BLaER1 treated with 17β-estradiol and CSF1 and Interleukin-3, amounts not matched to agents 10 nM and 100 nM (cell line): Measurements from ENCODE around the gene SHROOM3.
A peak's percentile ranks its signal among the peaks of the same experiment; 100 is the strongest.

Experiments
- H3K27ac ChIP-seq, 11 experiments: shearing (Covaris generic); formaldehyde crosslinking; 2 replicates each; pipeline ENCODE4 v1.8.1; 2022
- H3K27me3 ChIP-seq, 11 experiments: shearing (Covaris generic); formaldehyde crosslinking; 2 replicates each; pipeline ENCODE4 v1.8.1; 2022
- H3K36me3 ChIP-seq, 11 experiments: shearing (Covaris generic); formaldehyde crosslinking; 2 replicates each; pipeline ENCODE4 v1.8.1; 2022
- H3K4me1 ChIP-seq, 10 experiments: shearing (Covaris generic); formaldehyde crosslinking; 2 replicates each; pipeline ENCODE4 v1.8.1; 2022
- H3K4me2 ChIP-seq, 11 experiments: shearing (Covaris generic); formaldehyde crosslinking; 2 replicates each; pipeline ENCODE4 v1.8.1; 2022
- H3K4me3 ChIP-seq, 10 experiments: shearing (Covaris generic); formaldehyde crosslinking; 2 replicates each; pipeline ENCODE4 v1.8.1; 2022
- H3K9ac ChIP-seq, 11 experiments: shearing (Covaris generic); formaldehyde crosslinking; 2 replicates each; pipeline ENCODE4 v1.8.1; 2022
- H3K9me3 ChIP-seq, 11 experiments: shearing (Covaris generic); formaldehyde crosslinking; replicated peaks in 1 of 11; 2 replicates each; pipeline ENCODE4 v1.8.1; 2022
- H4K20me1 ChIP-seq, 11 experiments: shearing (Covaris generic); formaldehyde crosslinking; 2 replicates each; pipeline ENCODE4 v1.8.1; 2022
- Cebpa-rat ChIP-seq, 11 experiments: shearing (Covaris generic); IDR thresholded peaks; 2 replicates each; pipeline ENCODE4 v1.8.1; 2022

Gene SHROOM3

DNA sequence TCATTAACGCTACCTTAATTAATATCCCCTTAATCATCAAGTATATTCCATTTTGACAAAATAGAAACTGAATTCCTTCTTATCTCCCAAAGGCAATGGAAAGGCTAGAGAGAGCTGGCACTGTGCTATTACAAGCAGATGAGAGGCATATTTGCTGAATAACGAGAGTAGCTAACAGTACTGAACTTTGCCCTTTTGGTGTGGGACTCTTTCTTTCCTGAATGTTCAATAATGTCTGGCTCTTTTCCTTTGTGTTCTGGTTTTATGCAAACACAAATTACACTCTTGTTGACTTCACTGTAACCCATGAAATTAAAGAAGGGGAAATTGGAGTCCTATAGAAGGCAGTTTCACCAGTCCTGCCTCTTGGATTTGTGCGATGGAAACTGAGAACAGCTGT lies 63.5 kb downstream of the SHROOM3 start:
- H3K9ac ChIP-seq, result no peak overlapping the region
- H3K36me3 ChIP-seq, result no peaks in the 10 kb centered on the region
- no peaks in the 10 kb centered on the region for H4K20me1 ChIP-seq
- no peak for TF ChIP-seq Cebpa-rat (IDR thresholded peaks at IDR 0.05)
- no peak overlapping the region for H3K4me3 ChIP-seq
- H3K27ac ChIP-seq, result no peak overlapping the region
- H3K9me3 ChIP-seq, result no peaks in the 10 kb centered on the region
- H3K4me1 ChIP-seq, result peaks cover 0 to 14% (median 11%) of the 10 kb centered on the region in 10 experiments; a peak in 10 of 20 replicates
- no peak overlapping the region; a peak in 1 of 22 replicates for H3K4me2 ChIP-seq
- no peaks in the 10 kb centered on the region for H3K27me3 ChIP-seq

DNA sequence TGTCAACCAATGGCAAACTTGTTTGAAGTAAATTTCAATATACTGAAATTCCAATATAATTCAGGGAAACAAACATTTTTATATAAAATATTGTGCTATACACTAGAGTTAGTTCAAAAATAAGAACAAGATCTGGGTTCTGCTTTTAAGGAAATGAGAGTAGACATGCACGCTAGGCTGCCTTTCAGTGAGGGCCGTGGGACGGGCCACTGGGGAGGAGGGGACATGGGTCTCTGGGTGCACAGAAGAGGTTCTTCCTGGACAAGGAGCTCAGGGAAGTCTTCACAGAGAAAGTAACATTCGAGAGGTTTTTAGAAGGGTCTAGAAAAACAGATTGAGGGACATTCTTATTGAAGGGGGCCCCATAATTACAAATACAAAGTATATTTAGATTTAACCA lies 64.4 kb downstream of the SHROOM3 start:
- Histone ChIP-seq H3K9me3 (no peaks in the 10 kb centered on the region), H3K4me2 (peak overlapping the region in 8 of 11 experiments; percentile 1 to 65 (median 22); a peak in 10 of 22 replicates), H3K4me3 (no peak overlapping the region), H3K27me3 (no peaks in the 10 kb centered on the region), H3K36me3 (no peaks in the 10 kb centered on the region), H3K27ac (no peak overlapping the region), H3K9ac (no peak overlapping the region), H4K20me1 (no peaks in the 10 kb centered on the region), H3K4me1 (peaks cover 0 to 14% (median 11%) of the 10 kb centered on the region in 10 experiments; a peak in 10 of 20 replicates)
- no peak for TF ChIP-seq Cebpa-rat (IDR thresholded peaks at IDR 0.05)

DNA sequence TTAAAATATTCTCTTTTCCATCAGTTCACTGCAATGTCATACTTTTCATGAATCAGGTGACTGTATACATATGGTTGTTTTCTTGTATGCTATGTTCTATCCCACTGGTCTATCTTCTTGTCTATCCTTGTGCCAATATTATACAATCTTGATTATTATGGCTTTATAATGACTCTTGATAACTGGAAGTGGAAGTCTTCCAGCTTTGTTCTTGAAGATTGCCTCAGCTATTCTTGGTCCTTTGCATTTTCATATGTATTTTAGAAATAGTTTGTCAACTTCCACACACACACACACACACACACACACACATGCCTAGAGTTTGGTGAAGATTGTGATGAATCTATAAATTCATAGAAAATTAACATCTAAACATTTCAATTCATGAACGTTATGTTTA lies 67.9 kb downstream of the SHROOM3 start:
- Histone ChIP-seq H3K9me3 (no peaks in the 10 kb centered on the region), H3K9ac (no peak overlapping the region), H3K36me3 (no peaks in the 10 kb centered on the region), H3K4me2 (no peak overlapping the region), H4K20me1 (no peaks in the 10 kb centered on the region), H3K4me3 (no peak overlapping the region), H3K27me3 (no peaks in the 10 kb centered on the region), H3K4me1 (peaks cover 0 to 14% (median 11%) of the 10 kb centered on the region in 10 experiments; a peak in 10 of 20 replicates), H3K27ac (no peak overlapping the region)
- TF ChIP-seq Cebpa-rat (IDR thresholded peaks at IDR 0.05), result no peak

- H4K20me1 ChIP-seq, result no peaks in the 10 kb centered on the region
- H3K27ac ChIP-seq, result no peak overlapping the region
- H3K4me3 ChIP-seq, result no peak overlapping the region
- no peak overlapping the region for H3K4me2 ChIP-seq
- peaks cover 0 to 4% (median 3%) of the 10 kb centered on the region in 10 experiments; a peak in 8 of 20 replicates for H3K4me1 ChIP-seq
- no peak overlapping the region for H3K9ac ChIP-seq
- H3K36me3 ChIP-seq, result no peaks in the 10 kb centered on the region
- no peaks in the 10 kb centered on the region for H3K9me3 ChIP-seq
- H3K27me3 ChIP-seq, result no peaks in the 10 kb centered on the region
- TF ChIP-seq Cebpa-rat (IDR thresholded peaks at IDR 0.05), result no peak
Observed at GRCh38 chr4:76504613-76505465, 69.8 kb downstream of the SHROOM3 start.

- Histone ChIP-seq H4K20me1 (no peaks in the 10 kb centered on the region), H3K4me1 (peaks cover 28 to 36% (median 33%) of the 10 kb centered on the region in 10 experiments), H3K27me3 (no peaks in the 10 kb centered on the region), H3K9ac (peak overlapping the region in 3 of 11 experiments; percentile 25 to 35 (median 29); a peak in 2 of 22 replicates), H3K4me2 (peak overlapping the region; percentile 27 to 60 (median 51)), H3K27ac (peak overlapping the region in 8 of 11 experiments; percentile 8 to 64 (median 46); a peak in 14 of 22 replicates), H3K36me3 (no peaks in the 10 kb centered on the region), H3K4me3 (no peak overlapping the region), H3K9me3 (peaks cover 0 to 24% (median 14%) of the 10 kb centered on the region in 11 experiments; a peak in 18 of 22 replicates)
- no peak for TF ChIP-seq Cebpa-rat (IDR thresholded peaks at IDR 0.05)
Observed at GRCh38 chr4:76511947-76512346, 76.9 kb downstream of the SHROOM3 start.

DNA sequence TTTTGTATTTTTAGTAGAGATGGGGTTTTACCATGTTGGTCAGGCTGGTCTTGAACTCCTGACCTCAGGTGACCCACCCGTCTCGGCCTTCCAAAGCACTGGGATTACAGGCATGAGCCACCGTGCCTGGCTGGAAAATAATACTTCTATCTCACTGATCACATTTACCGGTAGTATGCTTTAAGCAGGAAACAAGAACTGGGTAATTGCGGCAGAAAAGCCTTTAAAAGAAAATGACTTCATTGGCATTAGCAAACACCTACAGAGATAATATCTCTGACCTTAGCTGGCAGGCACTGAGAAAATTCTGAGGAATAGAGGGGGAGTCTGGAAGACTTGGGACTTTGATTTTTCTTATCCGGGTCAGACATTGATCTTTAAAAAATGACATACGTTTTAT lies 78.5 kb downstream of the SHROOM3 start:
- TF ChIP-seq Cebpa-rat (IDR thresholded peaks at IDR 0.05), result no peak
- peaks cover 0 to 24% (median 14%) of the 10 kb centered on the region in 11 experiments; a peak in 18 of 22 replicates for H3K9me3 ChIP-seq
- no peak overlapping the region for H3K9ac ChIP-seq
- no peaks in the 10 kb centered on the region for H3K27me3 ChIP-seq
- H3K4me1 ChIP-seq, result peaks cover 30 to 48% (median 46%) of the 10 kb centered on the region in 10 experiments
- no peaks in the 10 kb centered on the region for H4K20me1 ChIP-seq
- H3K27ac ChIP-seq, result no peak overlapping the region
- peak overlapping the region in 1 of 11 experiments; percentile 52; a peak in 2 of 22 replicates for H3K4me2 ChIP-seq
- no peak overlapping the region for H3K4me3 ChIP-seq
- H3K36me3 ChIP-seq, result no peaks in the 10 kb centered on the region

DNA sequence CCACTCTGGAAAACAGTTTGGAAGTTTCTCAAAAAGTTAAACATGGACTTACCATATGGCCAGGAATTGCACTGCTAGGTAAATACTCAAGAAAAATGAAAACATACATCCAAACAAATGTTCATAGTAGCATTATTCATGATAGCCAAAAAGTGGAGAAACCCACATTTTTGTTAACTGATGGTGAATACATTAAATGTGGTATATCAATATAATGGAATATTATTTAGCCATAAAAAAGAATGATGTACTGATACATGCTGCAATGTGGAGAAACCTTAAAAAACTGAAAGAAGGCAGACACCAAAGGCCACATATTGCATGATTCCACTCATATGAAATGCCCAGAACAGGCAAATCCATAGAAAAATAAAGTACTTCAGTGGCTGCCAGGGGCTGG lies 79.1 kb downstream of the SHROOM3 start:
- no peaks in the 10 kb centered on the region for H3K36me3 ChIP-seq
- no peaks in the 10 kb centered on the region for H3K27me3 ChIP-seq
- no peaks in the 10 kb centered on the region for H4K20me1 ChIP-seq
- H3K4me1 ChIP-seq, result peaks cover 30 to 54% (median 49%) of the 10 kb centered on the region in 10 experiments
- peaks cover 0 to 24% (median 14%) of the 10 kb centered on the region in 11 experiments; a peak in 18 of 22 replicates for H3K9me3 ChIP-seq
- H3K4me3 ChIP-seq, result no peak overlapping the region
- no peak overlapping the region for H3K27ac ChIP-seq
- H3K9ac ChIP-seq, result no peak overlapping the region
- no peak for TF ChIP-seq Cebpa-rat (IDR thresholded peaks at IDR 0.05)
- no peak overlapping the region for H3K4me2 ChIP-seq

DNA sequence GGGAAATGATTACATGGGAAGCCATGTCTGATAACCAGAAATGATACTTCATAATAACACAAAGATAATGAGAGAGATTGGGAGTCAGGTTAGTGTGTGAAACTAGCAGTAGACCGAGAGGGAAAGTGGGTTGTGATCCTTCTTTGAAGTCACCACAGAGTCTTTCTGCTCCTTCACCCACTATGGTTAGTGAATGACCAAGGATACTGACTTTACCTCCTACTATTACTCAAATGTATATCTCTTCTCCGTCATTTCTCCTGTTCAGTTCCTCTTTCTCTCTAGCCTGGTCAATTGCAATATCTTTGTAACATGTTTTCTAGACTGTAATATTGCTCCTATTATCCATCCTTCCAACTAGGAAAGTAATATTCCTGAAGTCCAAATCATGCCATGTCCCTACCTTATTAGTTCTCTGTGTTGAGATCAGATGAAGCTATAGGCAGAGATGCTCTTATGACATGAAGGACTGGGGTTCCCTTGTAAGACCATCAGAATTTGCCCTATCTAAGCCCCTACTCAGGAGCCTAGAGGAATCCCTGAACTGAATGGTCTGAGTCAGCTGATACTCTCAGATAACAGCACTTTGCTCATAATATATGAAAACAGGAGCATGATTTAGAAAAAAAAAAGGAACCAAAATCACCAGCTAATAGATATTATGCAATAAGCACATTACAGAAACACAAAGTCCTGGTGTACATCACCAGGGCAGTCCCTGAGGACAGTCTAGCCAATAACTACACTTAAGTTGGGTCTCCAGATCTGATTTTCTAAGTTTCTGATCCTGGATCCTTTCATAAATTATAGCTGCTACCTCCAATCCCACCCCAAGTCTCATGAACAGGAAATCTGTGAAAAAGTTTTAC lies 81.2 kb downstream of the SHROOM3 start:
- Histone ChIP-seq H3K9ac (no peak overlapping the region), H3K4me3 (no peak overlapping the region), H3K27ac (peak overlapping the region in 6 of 11 experiments; percentile 0 to 39 (median 21); a peak in 7 of 22 replicates), H3K9me3 (peaks cover 6 to 34% (median 23%) of the 10 kb centered on the region in 11 experiments; a peak in 20 of 22 replicates), H3K4me2 (peak overlapping the region in 10 of 11 experiments; percentile 7 to 59 (median 37); a peak in 18 of 22 replicates), H4K20me1 (no peaks in the 10 kb centered on the region), H3K27me3 (no peaks in the 10 kb centered on the region), H3K4me1 (peaks cover 30 to 58% (median 51%) of the 10 kb centered on the region in 10 experiments), H3K36me3 (no peaks in the 10 kb centered on the region)
- TF ChIP-seq Cebpa-rat (IDR thresholded peaks at IDR 0.05), result peak in 3 of 11 experiments; percentile 55 to 63 (median 61); a peak in 3 of 22 replicates
